ENCODE results near the gene ERI3. TPM values are rescaled to one million over a fixed set of nuclear protein-coding genes. Genes with fewer than 3 reads are reported as not detected.
A peak's percentile ranks its signal among the peaks of the same experiment; 100 is the strongest.

ERI3 gene
- total RNA-seq, 1 donor from 2014 or later = 96.1 TPM

GRCh38 chr1:44283524-44284173 is 71.4 kb downstream of the ERI3 start:
- no peaks in the 10 kb centered on the region for H3K9me3 Mint-ChIP-seq (ENCODE audit: low read depth)
- H3K36me3 Mint-ChIP-seq (ENCODE audit: insufficient read depth) = peaks cover 21% of the 10 kb centered on the region
- no peak overlapping the region for H3K4me3 Mint-ChIP-seq (ENCODE audit: low read depth)
- H3K27me3 Mint-ChIP-seq = no peaks in the 10 kb centered on the region
- H3K27ac Mint-ChIP-seq = peak overlapping the region; percentile 83
- no peak for TF ChIP-seq CTCF (IDR thresholded peaks at IDR 0.05; ENCODE audit: unreplicated experiment)
- DNase-seq (ENCODE audit: low spot score, unreplicated experiment) = no peak
- H3K4me1 Mint-ChIP-seq (ENCODE audit: low read depth) = peaks cover 20% of the 10 kb centered on the region

GRCh38 chr1:44282704-44283426 is 72.2 kb downstream of the ERI3 start:
- peak overlapping the region; percentile 83 for H3K27ac Mint-ChIP-seq

GRCh38 chr1:44281962-44282703 is 72.9 kb downstream of the ERI3 start:
- no peak for TF ChIP-seq CTCF (IDR thresholded peaks at IDR 0.05; ENCODE audit: unreplicated experiment)
- Mint-ChIP-seq H3K9me3 (ENCODE audit: low read depth) (no peaks in the 10 kb centered on the region), H3K27me3 (no peaks in the 10 kb centered on the region), H3K27ac (no peak overlapping the region), H3K4me3 (ENCODE audit: low read depth) (no peak overlapping the region), H3K36me3 (ENCODE audit: insufficient read depth) (peaks cover 18% of the 10 kb centered on the region), H3K4me1 (ENCODE audit: low read depth) (peaks cover 20% of the 10 kb centered on the region)
- no peak for DNase-seq (ENCODE audit: low spot score, unreplicated experiment)

More at GRCh38 chr1:44282704-44283426, 72.2 kb downstream of the ERI3 start:
- Mint-ChIP-seq H3K4me1 (ENCODE audit: low read depth) (peaks cover 20% of the 10 kb centered on the region), H3K36me3 (ENCODE audit: insufficient read depth) (peaks cover 18% of the 10 kb centered on the region), H3K27me3 (no peaks in the 10 kb centered on the region), H3K9me3 (ENCODE audit: low read depth) (no peaks in the 10 kb centered on the region), H3K4me3 (ENCODE audit: low read depth) (no peak overlapping the region)
- TF ChIP-seq CTCF (IDR thresholded peaks at IDR 0.05; ENCODE audit: unreplicated experiment) = no peak
- no peak for DNase-seq (ENCODE audit: low spot score, unreplicated experiment)

- Mint-ChIP-seq H3K27me3 (no peaks in the 10 kb centered on the region), H3K4me3 (ENCODE audit: low read depth) (no peak overlapping the region), H3K36me3 (ENCODE audit: insufficient read depth) (peaks cover 5% of the 10 kb centered on the region), H3K27ac (no peak overlapping the region), H3K9me3 (ENCODE audit: low read depth) (no peaks in the 10 kb centered on the region), H3K4me1 (ENCODE audit: low read depth) (peaks cover 1% of the 10 kb centered on the region)
- no peak for TF ChIP-seq CTCF (IDR thresholded peaks at IDR 0.05; ENCODE audit: unreplicated experiment)
- DNase-seq (ENCODE audit: low spot score, unreplicated experiment) = no peak
Observed at GRCh38 chr1:44276901-44277300, 78.2 kb downstream of the ERI3 start.

GRCh38 chr1:44275991-44276405 is 79.1 kb downstream of the ERI3 start:
- no peak for TF ChIP-seq CTCF (IDR thresholded peaks at IDR 0.05; ENCODE audit: unreplicated experiment)
- peaks cover 5% of the 10 kb centered on the region for H3K36me3 Mint-ChIP-seq (ENCODE audit: insufficient read depth)
- H3K27ac Mint-ChIP-seq = no peak overlapping the region

More at GRCh38 chr1:44275991-44276405, 79.1 kb downstream of the ERI3 start:
- Mint-ChIP-seq H3K9me3 (ENCODE audit: low read depth) (no peaks in the 10 kb centered on the region), H3K4me1 (ENCODE audit: low read depth) (peaks cover 1% of the 10 kb centered on the region), H3K27me3 (no peaks in the 10 kb centered on the region), H3K4me3 (ENCODE audit: low read depth) (no peak overlapping the region)
- no peak for DNase-seq (ENCODE audit: low spot score, unreplicated experiment)

All from progenitor cell of endocrine pancreas (in vitro differentiated cells).